Inflammatory macrophage treated with lipopolysaccharide for 1 hour (primary cell): ENCODE results near the gene MYO16.
A peak's percentile ranks its signal among the peaks of the same experiment; 100 is the strongest.
"Not testable (repeated sequence)": the region's sequence is repeated elsewhere in the genome, so short reads cannot be mapped to it uniquely, and the experiment has no call there.

Experiments used
- DNase-seq, 2 donors: peaks; one replicate each; pipeline ENCODE4 v3.0.0-alpha.2; 2020 to 2022

The MYO16 gene

GRCh38 chr13:108903613-108904012, 274.2 kb downstream of the MYO16 start:
- no peak for DNase-seq

GRCh38 chr13:108911807-108912206, 282.4 kb downstream of the MYO16 start:
- no peak for DNase-seq

- DNase-seq = not testable (repeated sequence)
These were observed 284.3 kb downstream of the MYO16 start for GRCh38 chr13:108913731-108914130.

GRCh38 chr13:108915095-108915633, 285.8 kb downstream of the MYO16 start:
- peak in 1 of 2 donors; percentile 13 for DNase-seq

GRCh38 chr13:108915634-108916512, 286.5 kb downstream of the MYO16 start:
- DNase-seq = peak; percentile 72 to 87

GRCh38 chr13:108917581-108917980, 288.2 kb downstream of the MYO16 start:
- no peak for DNase-seq

GRCh38 chr13:108919036-108919907, 289.9 kb downstream of the MYO16 start:
- no peak for DNase-seq

GRCh38 chr13:108920137-108920536, 290.7 kb downstream of the MYO16 start:
- no peak for DNase-seq

GRCh38 chr13:108921238-108921637, 291.8 kb downstream of the MYO16 start:
- DNase-seq = no peak

- no peak for DNase-seq
These were observed 292.7 kb downstream of the MYO16 start for GRCh38 chr13:108922108-108922507.

GRCh38 chr13:108923386-108924047, 294.1 kb downstream of the MYO16 start:
- DNase-seq = no peak

- peak in 1 of 2 donors; percentile 26 for DNase-seq
These were observed 294.7 kb downstream of the MYO16 start for GRCh38 chr13:108924134-108924533.

GRCh38 chr13:108924541-108924940, 295.1 kb downstream of the MYO16 start:
- DNase-seq = no peak

- no peak for DNase-seq
These were observed 295.7 kb downstream of the MYO16 start for GRCh38 chr13:108925070-108925469.

GRCh38 chr13:108926862-108927261, 297.5 kb downstream of the MYO16 start:
- no peak for DNase-seq

GRCh38 chr13:108927615-108928014, 298.2 kb downstream of the MYO16 start:
- no peak for DNase-seq

- no peak for DNase-seq
These were observed 300.3 kb downstream of the MYO16 start for GRCh38 chr13:108929532-108930206.

GRCh38 chr13:108932196-108932595, 302.8 kb downstream of the MYO16 start:
- DNase-seq = peak; percentile 42 to 59

- DNase-seq = no peak
These were observed 303.6 kb downstream of the MYO16 start for GRCh38 chr13:108933061-108933460.

GRCh38 chr13:108938155-108938554, 308.7 kb downstream of the MYO16 start:
- no peak for DNase-seq

GRCh38 chr13:108940121-108940520, 310.7 kb downstream of the MYO16 start:
- DNase-seq = peak in 1 of 2 donors; percentile 22

GRCh38 chr13:108943842-108944241, 314.4 kb downstream of the MYO16 start:
- DNase-seq = peak in 1 of 2 donors; percentile 7
